Measurements from ENCODE around the gene DGKZ.

Gene DGKZ

GRCh38 chr11:46392421-46393230 is 45.4 kb downstream of the DGKZ start:
- peak; percentile 49 to 63 for DNase-seq (ENCODE audit: low read depth in 2 of 2)

GRCh38 chr11:46393231-46393616 is 46.0 kb downstream of the DGKZ start:
- no peak for DNase-seq (ENCODE audit: low read depth in 2 of 2)

GRCh38 chr11:46393759-46394158 is 46.5 kb downstream of the DGKZ start:
- no peak for DNase-seq (ENCODE audit: low read depth in 2 of 2)

GRCh38 chr11:46397526-46397925 is 50.3 kb downstream of the DGKZ start:
- no peak for DNase-seq (ENCODE audit: low read depth in 2 of 2)

GRCh38 chr11:46402957-46403902 is 56.0 kb downstream of the DGKZ start:
- no peak for DNase-seq (ENCODE audit: low read depth in 2 of 2)

GRCh38 chr11:46404476-46405017 is 57.3 kb downstream of the DGKZ start:
- DNase-seq (ENCODE audit: low read depth in 2 of 2) = no peak

- DNase-seq (ENCODE audit: low read depth in 2 of 2) = no peak
Measured at GRCh38 chr11:46407635-46408034, 60.4 kb downstream of the DGKZ start.

GRCh38 chr11:46408407-46408986 is 61.2 kb downstream of the DGKZ start:
- no peak for DNase-seq (ENCODE audit: low read depth in 2 of 2)

- no peak for DNase-seq (ENCODE audit: low read depth in 2 of 2)
Measured at GRCh38 chr11:46410021-46410420, 62.8 kb downstream of the DGKZ start.

- no peak for DNase-seq (ENCODE audit: low read depth in 2 of 2)
Measured at GRCh38 chr11:46413760-46414465, 66.7 kb downstream of the DGKZ start.

- DNase-seq (ENCODE audit: low read depth in 2 of 2) = no peak
Measured at GRCh38 chr11:46414466-46414796, 67.2 kb downstream of the DGKZ start.

GRCh38 chr11:46414879-46415278 is 67.6 kb downstream of the DGKZ start:
- DNase-seq (ENCODE audit: low read depth in 2 of 2) = no peak

GRCh38 chr11:46417711-46418110 is 70.4 kb downstream of the DGKZ start:
- no peak for DNase-seq (ENCODE audit: low read depth in 2 of 2)

- no peak for DNase-seq (ENCODE audit: low read depth in 2 of 2)
Measured at GRCh38 chr11:46418751-46419150, 71.5 kb downstream of the DGKZ start.

- no peak for DNase-seq (ENCODE audit: low read depth in 2 of 2)
Measured at GRCh38 chr11:46420513-46420912, 73.2 kb downstream of the DGKZ start.

- DNase-seq (ENCODE audit: low read depth in 2 of 2) = no peak
Measured at GRCh38 chr11:46421257-46421880, 74.1 kb downstream of the DGKZ start.

- DNase-seq (ENCODE audit: low read depth in 2 of 2) = no peak
Measured at GRCh38 chr11:46422588-46422987, 75.3 kb downstream of the DGKZ start.

GRCh38 chr11:46426233-46426991 is 79.1 kb downstream of the DGKZ start:
- no peak for DNase-seq (ENCODE audit: low read depth in 2 of 2)

- no peak for DNase-seq (ENCODE audit: low read depth in 2 of 2)
Measured at GRCh38 chr11:46427364-46427763, 80.1 kb downstream of the DGKZ start.

GRCh38 chr11:46429717-46430116 is 82.5 kb downstream of the DGKZ start:
- DNase-seq (ENCODE audit: low read depth in 2 of 2) = no peak
